Mammary epithelial cell (primary cell): ENCODE data around the gene BTBD7.

Experiments used
- EZH2 ChIP-seq: IDR thresholded peaks from 2 replicates; pipeline ENCODE4 v1.6.1; 2012; ENCODE audit warnings: low read length, inconsistent platforms, borderline replicate concordance
- TF ChIP-seq, protein P1 (sequence below), 2 donors: IDR thresholded peaks in 1 of 2; conservative IDR thresholded peaks in 1 of 2; 2 replicates each; pipeline ENCODE4 v1.5.1; 2011 to 2012; ENCODE audit warnings: inconsistent platforms in 2 of 2, low read length in 2 of 2, mild to moderate bottlenecking in 2 of 2, control low read depth in 1 of 2, low read depth in 1 of 2; ENCODE audit not compliant: insufficient read depth in 1 of 2; ENCODE audit errors: extremely low read depth in 1 of 2

DNA sequence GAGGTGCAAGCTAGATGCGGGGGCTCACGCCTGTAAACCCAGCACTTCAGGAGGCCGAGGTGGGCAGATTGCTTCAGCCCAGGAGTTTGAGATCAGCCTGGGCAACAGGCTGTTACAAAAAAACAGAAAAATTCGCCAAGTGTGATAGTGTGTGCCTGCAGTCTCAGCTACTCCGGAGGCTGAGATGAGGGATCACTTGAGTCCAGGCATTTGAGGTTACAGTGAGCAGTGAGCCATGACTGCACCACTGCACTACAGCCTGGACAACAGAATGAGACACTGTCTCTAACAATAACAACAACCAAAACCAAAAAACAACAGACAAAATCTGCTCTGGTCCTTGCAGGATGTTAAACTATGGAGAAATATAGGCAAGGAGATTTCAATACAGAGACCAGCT, 13.9 kb downstream of the BTBD7 start:
- no peak for TF ChIP-seq EZH2
- TF ChIP-seq, protein P1, sequence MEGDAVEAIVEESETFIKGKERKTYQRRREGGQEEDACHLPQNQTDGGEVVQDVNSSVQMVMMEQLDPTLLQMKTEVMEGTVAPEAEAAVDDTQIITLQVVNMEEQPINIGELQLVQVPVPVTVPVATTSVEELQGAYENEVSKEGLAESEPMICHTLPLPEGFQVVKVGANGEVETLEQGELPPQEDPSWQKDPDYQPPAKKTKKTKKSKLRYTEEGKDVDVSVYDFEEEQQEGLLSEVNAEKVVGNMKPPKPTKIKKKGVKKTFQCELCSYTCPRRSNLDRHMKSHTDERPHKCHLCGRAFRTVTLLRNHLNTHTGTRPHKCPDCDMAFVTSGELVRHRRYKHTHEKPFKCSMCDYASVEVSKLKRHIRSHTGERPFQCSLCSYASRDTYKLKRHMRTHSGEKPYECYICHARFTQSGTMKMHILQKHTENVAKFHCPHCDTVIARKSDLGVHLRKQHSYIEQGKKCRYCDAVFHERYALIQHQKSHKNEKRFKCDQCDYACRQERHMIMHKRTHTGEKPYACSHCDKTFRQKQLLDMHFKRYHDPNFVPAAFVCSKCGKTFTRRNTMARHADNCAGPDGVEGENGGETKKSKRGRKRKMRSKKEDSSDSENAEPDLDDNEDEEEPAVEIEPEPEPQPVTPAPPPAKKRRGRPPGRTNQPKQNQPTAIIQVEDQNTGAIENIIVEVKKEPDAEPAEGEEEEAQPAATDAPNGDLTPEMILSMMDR (conservative IDR thresholded peaks at IDR 0.05 in 1 of 2, IDR thresholded peaks at IDR 0.05 in 1 of 2; ENCODE audit: extremely low read depth in 1 of 2, insufficient read depth in 1 of 2, low read depth in 1 of 2, low read length in 2 of 2): no peak
